HG02798 (cell line): ENCODE measurements around the gene LY86.

Experiments used
- ATAC-seq: cut with Tn5 transposase; IDR thresholded peaks from one replicate; pipeline ENCODE4 v1.9.1; 2021; ENCODE audit warnings: mild to moderate bottlenecking; ENCODE audit not compliant: unreplicated experiment, poor library complexity

Gene LY86

GRCh38 chr6:6569811-6570164 is 18.7 kb upstream of the LY86 start:
- no peak for ATAC-seq

- ATAC-seq = no peak
Measured at GRCh38 chr6:6570929-6571671, 17.4 kb upstream of the LY86 start.

GRCh38 chr6:6575143-6575542 is 13.4 kb upstream of the LY86 start:
- no peak for ATAC-seq

- ATAC-seq = no peak
Measured at GRCh38 chr6:6577735-6578134, 10.8 kb upstream of the LY86 start.

- no peak for ATAC-seq
Measured at GRCh38 chr6:6579281-6579680, 9.2 kb upstream of the LY86 start.

- no peak for ATAC-seq
Measured at GRCh38 chr6:6580225-6580856, 8.2 kb upstream of the LY86 start.

- no peak for ATAC-seq
Measured at GRCh38 chr6:6581054-6581453, 7.5 kb upstream of the LY86 start.

- no peak for ATAC-seq
Measured at GRCh38 chr6:6582131-6582530, 6.4 kb upstream of the LY86 start.

- ATAC-seq = no peak
Measured at GRCh38 chr6:6583836-6584235, 4.7 kb upstream of the LY86 start.

- peak; percentile 29 for ATAC-seq
Measured at GRCh38 chr6:6584310-6585002, 4.1 kb upstream of the LY86 start.

- ATAC-seq = no peak
Measured at GRCh38 chr6:6585003-6585311, 3.6 kb upstream of the LY86 start.

- ATAC-seq = no peak
Measured at GRCh38 chr6:6586167-6586566, 2.4 kb upstream of the LY86 start.

- peak; percentile 58 for ATAC-seq
Measured at GRCh38 chr6:6586671-6587526, 1.6 kb upstream of the LY86 start.

- ATAC-seq = no peak
Measured at GRCh38 chr6:6587696-6588063, 840 bp upstream of the LY86 start.

GRCh38 chr6:6588924-6589709 is 597 bp downstream of the LY86 start:
- peak; percentile 2 for ATAC-seq

- no peak for ATAC-seq
Measured at GRCh38 chr6:6590530-6590929, 2.0 kb downstream of the LY86 start.

GRCh38 chr6:6591778-6592465 is 3.4 kb downstream of the LY86 start:
- ATAC-seq = peak; percentile 24

- no peak for ATAC-seq
Measured at GRCh38 chr6:6592826-6593475, 4.4 kb downstream of the LY86 start.

GRCh38 chr6:6593867-6594468 is 5.4 kb downstream of the LY86 start:
- no peak for ATAC-seq
